BE2C (cell line): ENCODE measurements around the gene DCUN1D1.
A peak's percentile ranks its signal among the peaks of the same experiment; 100 is the strongest.

Experiments
- DNase-seq: peaks from one replicate; pipeline ENCODE4 v3.0.0-alpha.2; 2020
- H3K27me3 ChIP-seq: fragments of 250-450 bp; sonication (Bioruptor Pico); 2 replicates; pipeline ENCODE4 v1.5.1; 2020; ENCODE audit warnings: mild to moderate bottlenecking
- H3K36me3 ChIP-seq: fragments of 250-450 bp; sonication (Bioruptor Pico); 2 replicates; pipeline ENCODE4 v1.5.1; 2020; ENCODE audit warnings: mild to moderate bottlenecking
- H3K4me1 ChIP-seq: fragments of 250-450 bp; sonication (Bioruptor Pico); 2 replicates; pipeline ENCODE4 v1.5.1; 2020
- H3K4me3 ChIP-seq: 2 replicates; pipeline ENCODE4 v1.5.1; 2011; ENCODE audit warnings: low read depth, low read length
- H3K9me3 ChIP-seq: fragments of 250-450 bp; sonication (Bioruptor Pico); 2 replicates; pipeline ENCODE4 v1.5.1; 2020
- TF ChIP-seq, protein P1 (sequence below): IDR thresholded peaks from 2 replicates; pipeline ENCODE4 v1.5.1; 2012; ENCODE audit warnings: mild to moderate bottlenecking, low read depth, low read length

DCUN1D1 gene

GRCh38 chr3:182921665-182922355 lies 58.5 kb downstream of the DCUN1D1 start:
- no peaks in the 10 kb centered on the region for H3K36me3 ChIP-seq
- H3K4me1 ChIP-seq, result peaks cover 11% of the 10 kb centered on the region
- no peaks in the 10 kb centered on the region for H3K27me3 ChIP-seq
- no peak overlapping the region for H3K4me3 ChIP-seq
- TF ChIP-seq, protein P1, sequence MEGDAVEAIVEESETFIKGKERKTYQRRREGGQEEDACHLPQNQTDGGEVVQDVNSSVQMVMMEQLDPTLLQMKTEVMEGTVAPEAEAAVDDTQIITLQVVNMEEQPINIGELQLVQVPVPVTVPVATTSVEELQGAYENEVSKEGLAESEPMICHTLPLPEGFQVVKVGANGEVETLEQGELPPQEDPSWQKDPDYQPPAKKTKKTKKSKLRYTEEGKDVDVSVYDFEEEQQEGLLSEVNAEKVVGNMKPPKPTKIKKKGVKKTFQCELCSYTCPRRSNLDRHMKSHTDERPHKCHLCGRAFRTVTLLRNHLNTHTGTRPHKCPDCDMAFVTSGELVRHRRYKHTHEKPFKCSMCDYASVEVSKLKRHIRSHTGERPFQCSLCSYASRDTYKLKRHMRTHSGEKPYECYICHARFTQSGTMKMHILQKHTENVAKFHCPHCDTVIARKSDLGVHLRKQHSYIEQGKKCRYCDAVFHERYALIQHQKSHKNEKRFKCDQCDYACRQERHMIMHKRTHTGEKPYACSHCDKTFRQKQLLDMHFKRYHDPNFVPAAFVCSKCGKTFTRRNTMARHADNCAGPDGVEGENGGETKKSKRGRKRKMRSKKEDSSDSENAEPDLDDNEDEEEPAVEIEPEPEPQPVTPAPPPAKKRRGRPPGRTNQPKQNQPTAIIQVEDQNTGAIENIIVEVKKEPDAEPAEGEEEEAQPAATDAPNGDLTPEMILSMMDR, result no peak
- no peak for DNase-seq
- H3K9me3 ChIP-seq, result no peaks in the 10 kb centered on the region

DNA sequence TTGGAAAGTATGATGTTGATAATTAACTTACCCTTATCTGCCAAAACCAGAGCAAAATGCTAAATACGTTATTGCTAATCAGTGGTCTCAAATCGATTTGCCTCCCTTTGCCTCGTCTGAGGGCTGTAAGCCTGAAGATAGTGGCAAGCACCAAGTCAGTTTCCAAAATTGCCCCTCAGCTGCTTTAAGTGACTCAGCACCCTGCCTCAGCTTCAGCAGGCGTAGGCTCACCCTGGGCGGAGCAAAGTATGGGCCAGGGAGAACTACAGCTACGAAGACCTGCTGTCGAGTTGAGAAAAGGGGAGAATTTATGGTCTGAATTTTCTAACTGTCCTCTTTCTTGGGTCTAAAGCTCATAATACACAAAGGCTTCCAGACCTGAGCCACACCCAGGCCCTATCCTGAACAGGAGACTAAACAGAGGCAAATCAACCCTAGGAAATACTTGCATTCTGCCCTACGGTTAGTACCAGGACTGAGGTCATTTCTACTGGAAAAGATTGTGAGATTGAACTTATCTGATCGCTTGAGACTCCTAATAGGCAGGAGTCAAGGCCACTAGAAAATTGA lies 59.7 kb downstream of the DCUN1D1 start:
- Histone ChIP-seq H3K4me1 (peaks cover 11% of the 10 kb centered on the region), H3K4me3 (no peak overlapping the region), H3K36me3 (no peaks in the 10 kb centered on the region), H3K27me3 (no peaks in the 10 kb centered on the region), H3K9me3 (no peaks in the 10 kb centered on the region)
- DNase-seq, result peak; percentile 25
- TF ChIP-seq, protein P1, result no peak

GRCh38 chr3:182919866-182920357 lies 60.4 kb downstream of the DCUN1D1 start:
- no peaks in the 10 kb centered on the region for H3K9me3 ChIP-seq
- H3K4me3 ChIP-seq, result no peak overlapping the region
- H3K27me3 ChIP-seq, result no peaks in the 10 kb centered on the region
- TF ChIP-seq, protein P1, result no peak
- no peak for DNase-seq
- peaks cover 11% of the 10 kb centered on the region for H3K4me1 ChIP-seq
- no peaks in the 10 kb centered on the region for H3K36me3 ChIP-seq

DNA sequence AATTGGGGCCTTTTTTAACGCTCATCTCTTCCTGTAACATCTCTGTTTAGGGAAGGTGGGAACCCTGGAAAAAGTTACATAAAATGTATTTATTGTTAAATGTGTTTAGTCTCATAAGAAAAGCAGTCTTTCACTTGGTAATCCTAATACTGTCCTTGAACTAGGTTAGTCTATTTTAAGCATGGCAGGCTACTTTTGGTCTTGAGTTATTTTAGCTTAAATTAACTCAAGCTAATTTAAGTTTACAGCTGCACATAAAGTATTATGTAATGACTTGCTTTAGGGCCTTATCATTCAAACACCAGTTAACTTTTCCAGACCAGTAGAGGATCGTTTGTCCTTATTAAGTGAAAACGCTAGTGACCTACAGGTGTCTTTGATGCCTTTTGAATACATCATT lies 63.2 kb downstream of the DCUN1D1 start:
- Histone ChIP-seq H3K9me3 (no peaks in the 10 kb centered on the region), H3K27me3 (no peaks in the 10 kb centered on the region)
- TF ChIP-seq, protein P1, result no peak

GRCh38 chr3:182914341-182914740 lies 66.0 kb downstream of the DCUN1D1 start:
- TF ChIP-seq, protein P1, result no peak
- Histone ChIP-seq H3K9me3 (no peaks in the 10 kb centered on the region), H3K36me3 (no peaks in the 10 kb centered on the region), H3K27me3 (no peaks in the 10 kb centered on the region), H3K4me1 (no peaks in the 10 kb centered on the region), H3K4me3 (no peak overlapping the region)
- DNase-seq, result no peak

More for the DNA sequence above, 63.2 kb downstream of the DCUN1D1 start:
- Histone ChIP-seq H3K4me3 (no peak overlapping the region), H3K36me3 (no peaks in the 10 kb centered on the region), H3K4me1 (peaks cover 11% of the 10 kb centered on the region)
- DNase-seq, result no peak

DNA sequence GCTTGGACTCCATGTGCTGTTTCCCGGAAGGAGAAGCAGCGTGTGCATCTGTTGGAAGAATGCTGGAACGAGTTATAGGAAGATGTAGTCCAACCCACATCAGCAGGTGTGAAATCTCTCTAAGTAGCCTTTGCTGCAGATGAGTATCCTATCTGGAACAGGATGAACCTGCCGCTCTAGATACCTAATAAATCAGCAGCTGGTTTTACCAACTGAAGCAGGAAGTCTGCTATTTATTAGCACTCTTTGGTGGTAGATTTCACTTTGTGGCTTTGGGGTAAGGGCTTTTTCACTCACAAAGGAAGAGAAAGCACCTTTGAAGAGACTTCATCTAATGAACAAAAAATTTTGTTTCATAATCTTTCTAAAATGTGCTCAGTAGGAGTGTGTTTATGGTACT lies 66.4 kb downstream of the DCUN1D1 start:
- Histone ChIP-seq H3K36me3 (no peaks in the 10 kb centered on the region), H3K9me3 (no peaks in the 10 kb centered on the region), H3K4me1 (no peaks in the 10 kb centered on the region), H3K4me3 (no peak overlapping the region), H3K27me3 (no peaks in the 10 kb centered on the region)
- TF ChIP-seq, protein P1, result no peak
- DNase-seq, result no peak
